NT2/D1 (cell line): ENCODE results near the gene DCLK1.

Source experiments
- SUZ12 ChIP-seq: IDR thresholded peaks from 2 replicates; pipeline ENCODE4 v1.6.1; 2011; ENCODE audit not compliant: insufficient read length, insufficient read depth; ENCODE audit errors: extremely low read depth
- YY1 ChIP-seq: IDR thresholded peaks from 2 replicates; pipeline ENCODE4 v1.6.1; 2011; ENCODE audit not compliant: insufficient read length, insufficient read depth
- ZNF274 ChIP-seq: IDR thresholded peaks from 2 replicates; pipeline ENCODE4 v1.6.1; 2011; ENCODE audit warnings: mild to moderate bottlenecking, low read depth, low read length

DNA sequence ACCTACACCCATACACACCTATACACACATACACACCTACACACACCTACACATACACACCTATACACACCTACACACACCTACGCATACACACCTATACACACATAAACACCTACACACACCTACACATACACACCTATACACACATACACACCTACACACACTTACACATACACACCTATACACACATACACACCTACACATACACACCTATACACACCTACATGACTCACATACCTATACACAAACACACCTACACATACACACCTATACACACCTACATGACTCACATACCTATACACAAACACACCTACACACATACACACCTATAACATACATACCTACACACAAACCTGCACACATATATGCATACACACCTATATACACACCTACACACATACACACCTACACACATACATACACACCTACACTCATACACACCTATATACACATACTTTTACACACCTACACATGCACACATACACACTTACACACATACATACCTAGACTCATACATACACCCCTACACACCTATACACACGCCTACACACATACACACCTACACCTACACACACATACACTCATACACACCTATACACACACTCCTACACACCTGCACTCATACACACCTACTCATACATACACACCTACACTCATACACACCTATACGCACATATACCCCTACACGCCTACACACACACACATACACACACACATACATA, 368.0 kb downstream of the DCLK1 start:
- TF ChIP-seq SUZ12 (no peak), YY1 (no peak), ZNF274 (no peak)
